ENCODE results near the gene FOXL2NB. TPM values are rescaled to one million over a fixed set of nuclear protein-coding genes. Genes with fewer than 3 reads are reported as not detected.

Gene FOXL2NB
- 0.33 TPM in 1 of 2 replicates, not detected in the other for total RNA-seq

DNA sequence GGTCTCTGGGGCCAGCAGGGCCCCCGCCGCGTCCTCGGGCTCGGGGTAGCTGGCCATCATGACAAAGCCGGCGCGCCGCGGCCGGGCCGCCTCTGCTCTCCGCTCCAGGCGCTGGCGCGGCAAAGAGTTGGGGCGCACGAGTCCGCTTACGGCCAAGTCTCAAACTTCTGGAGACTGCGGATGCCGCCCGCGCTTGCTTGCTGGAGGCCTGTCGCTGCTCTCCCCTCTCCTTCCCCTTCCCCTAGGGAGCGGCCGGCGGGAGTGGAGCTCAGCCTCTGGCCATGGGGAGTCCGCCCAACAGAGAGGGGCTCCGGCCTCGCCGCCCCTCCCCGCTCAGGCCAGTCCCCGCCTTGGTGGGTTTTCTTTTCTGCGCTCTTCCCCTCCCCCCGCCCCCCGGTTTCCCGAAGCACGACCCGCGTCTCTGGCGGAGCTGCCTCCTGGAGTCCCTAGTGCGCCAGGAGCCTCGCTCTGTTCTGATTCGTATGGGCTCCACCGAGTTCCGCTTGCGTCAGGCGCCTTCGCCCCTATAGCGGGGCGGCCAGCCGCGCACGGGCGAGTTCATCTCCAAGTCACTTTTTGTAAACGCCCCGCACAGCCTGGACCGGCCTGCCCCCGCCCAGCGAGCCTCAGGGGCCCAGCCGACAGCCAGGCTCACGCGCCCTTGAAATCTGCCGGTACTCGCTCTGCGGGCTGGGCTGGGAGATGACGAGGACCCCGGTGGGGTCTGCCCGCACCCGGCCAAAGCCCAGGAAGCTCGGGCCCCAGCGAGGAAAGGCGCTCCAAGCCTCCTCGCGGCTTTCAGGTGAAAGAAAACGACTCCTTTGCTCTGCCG lies at the start of gene FOXL2NB, which contains the start of gene FOXL2:
Gene FOXL2NB (plus strand): TSS at position 555 of the 832 bp plus-strand sequence. CDS start 148 bp downstream, at position 703.
Gene FOXL2 (minus strand): TSS at position 475 of the 832 bp plus-strand sequence. CDS start 415 bp downstream, at position 60.

Other genes starting within 250 kb of the FOXL2NB start
- 15.7 and 17.7 TPM in 2 replicates for gene PIK3CB, start 112.3 kb upstream of the FOXL2NB start, total RNA-seq
- under 0.01 and 0.10 TPM in 2 replicates for gene FOXL2, start 80 bp upstream of the FOXL2NB start, total RNA-seq
- not detected in 2 replicates for gene PRR23A, start 59.1 kb downstream of the FOXL2NB start, total RNA-seq
- not detected in 2 replicates for gene PRR23B, start 73.7 kb downstream of the FOXL2NB start, total RNA-seq
- not detected in 2 replicates for gene PRR23C, start 97.7 kb downstream of the FOXL2NB start, total RNA-seq

All from vein endothelial cell (primary cell).